Activated CD4-positive, alpha-beta T cell treated with anti-CD3 and anti-CD28 coated beads for 48 hours (primary cell): ENCODE data around the gene ZMYND15.

Experiments
- DNase-seq: peaks from one replicate; pipeline ENCODE4 v3.0.0-alpha.2; 2020

ZMYND15 gene

DNA sequence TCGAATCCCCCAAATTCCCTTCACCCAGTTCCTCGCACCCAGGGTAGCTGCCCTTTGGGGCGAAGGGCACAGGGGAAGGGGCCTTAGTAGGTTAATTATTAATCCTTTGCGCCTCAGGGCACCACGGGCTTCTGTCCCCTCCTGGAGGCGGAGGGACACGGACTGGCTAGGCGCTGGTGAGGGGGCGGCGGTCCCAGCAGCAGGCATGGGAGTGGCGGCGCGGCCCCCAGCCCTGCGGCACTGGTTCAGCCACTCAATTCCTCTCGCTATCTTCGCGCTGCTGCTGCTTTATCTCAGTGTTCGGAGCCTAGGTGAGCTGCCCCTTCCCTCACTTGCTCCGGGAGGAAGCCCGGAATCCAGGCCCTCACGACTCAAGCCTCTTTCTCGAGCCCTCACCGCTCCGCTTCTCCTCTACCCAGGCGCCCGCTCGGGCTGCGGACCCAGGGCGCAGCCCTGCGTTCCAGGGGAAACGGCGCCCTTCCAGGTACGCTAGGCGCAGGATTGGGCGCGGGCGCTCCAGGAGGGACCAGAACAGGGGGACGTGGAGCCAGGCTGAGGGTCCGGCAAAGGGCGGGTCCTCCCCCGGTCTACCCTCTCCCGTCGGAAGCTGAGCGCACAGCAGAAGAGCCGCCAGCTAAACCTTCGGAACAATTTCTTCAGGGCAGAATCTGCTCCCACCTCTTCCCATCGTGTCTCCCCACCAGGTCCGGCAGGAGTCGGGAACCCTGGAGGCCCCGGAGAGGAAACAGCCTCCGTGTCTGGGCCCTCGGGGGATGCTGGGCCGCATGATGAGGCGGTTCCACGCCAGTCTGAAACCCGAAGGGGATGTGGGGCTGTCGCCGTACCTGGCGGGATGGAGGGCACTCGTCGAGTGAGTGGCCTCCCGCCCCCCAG, 49.4 kb downstream of the ZMYND15 start, which contains the start of gene GLTPD2:
TSS of gene GLTPD2 (plus strand) at position 158 of the 894 bp plus-strand sequence. CDS start at position 206, 48 bp downstream.
- DNase-seq = no peak

DNA sequence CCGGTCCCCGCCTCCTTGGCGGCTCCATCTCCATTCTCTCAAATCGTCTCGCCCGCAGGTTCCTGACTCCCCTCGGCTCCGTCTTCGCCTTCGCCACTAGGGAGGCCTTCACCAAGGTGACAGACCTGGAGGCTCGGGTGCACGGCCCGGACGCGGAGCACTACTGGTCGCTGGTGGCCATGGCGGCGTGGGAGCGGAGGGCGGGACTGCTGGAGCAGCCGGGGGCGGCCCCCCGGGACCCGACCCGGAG, 50.0 kb downstream of the ZMYND15 start:
- DNase-seq = no peak

DNA sequence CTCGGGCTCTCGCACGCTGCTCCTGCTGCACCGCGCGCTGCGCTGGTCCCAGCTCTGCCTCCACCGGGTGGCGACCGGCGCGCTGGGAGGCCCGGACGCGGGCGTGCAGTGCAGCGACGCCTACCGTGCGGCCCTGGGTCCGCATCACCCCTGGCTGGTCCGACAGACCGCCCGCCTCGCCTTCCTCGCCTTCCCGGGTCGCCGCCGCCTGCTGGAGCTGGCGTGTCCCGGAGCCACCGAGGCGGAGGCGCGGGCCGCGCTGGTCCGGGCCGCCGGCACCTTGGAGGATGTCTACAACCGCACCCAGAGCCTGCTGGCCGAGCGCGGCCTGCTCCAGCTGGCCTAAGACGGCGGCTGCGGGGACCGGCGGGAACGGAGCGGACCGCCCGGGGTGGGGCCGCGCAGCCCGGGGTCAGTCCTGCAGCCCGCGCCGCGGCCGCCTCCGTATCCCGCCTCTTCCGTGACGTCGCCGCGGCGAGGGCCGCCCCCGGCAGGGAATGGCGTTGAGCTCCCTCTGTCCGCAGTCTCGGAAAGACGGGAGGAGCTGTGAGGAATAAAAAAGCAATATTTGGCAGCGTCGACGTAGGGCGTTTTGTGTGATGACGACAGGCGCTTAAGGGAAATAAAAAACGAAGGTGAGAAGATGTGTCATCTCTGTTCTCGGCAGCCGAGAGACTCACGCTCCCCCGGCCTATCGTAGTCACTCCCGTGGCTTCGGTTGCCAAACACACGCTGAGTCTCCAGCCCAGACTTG, 50.5 kb downstream of the ZMYND15 start:
- DNase-seq = peak; percentile 86

DNA sequence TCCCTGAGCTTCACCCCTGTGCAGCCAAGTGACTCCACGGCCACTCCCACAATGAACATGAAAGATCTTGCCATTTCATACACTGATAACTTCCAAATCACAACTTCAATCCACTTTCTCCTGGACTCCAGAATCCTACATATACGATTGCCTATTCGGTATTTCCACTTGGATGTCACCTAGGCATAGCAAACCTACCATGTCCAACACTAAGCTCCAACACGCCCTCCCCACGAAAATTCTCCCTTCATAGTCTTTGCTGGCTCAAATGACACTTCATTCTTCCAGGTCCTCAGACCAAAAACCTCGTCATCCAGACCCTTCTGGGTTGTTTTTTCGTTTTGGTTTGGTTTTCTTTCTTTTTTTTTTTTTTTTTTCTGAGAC, 51.1 kb downstream of the ZMYND15 start:
- DNase-seq = no peak

DNA sequence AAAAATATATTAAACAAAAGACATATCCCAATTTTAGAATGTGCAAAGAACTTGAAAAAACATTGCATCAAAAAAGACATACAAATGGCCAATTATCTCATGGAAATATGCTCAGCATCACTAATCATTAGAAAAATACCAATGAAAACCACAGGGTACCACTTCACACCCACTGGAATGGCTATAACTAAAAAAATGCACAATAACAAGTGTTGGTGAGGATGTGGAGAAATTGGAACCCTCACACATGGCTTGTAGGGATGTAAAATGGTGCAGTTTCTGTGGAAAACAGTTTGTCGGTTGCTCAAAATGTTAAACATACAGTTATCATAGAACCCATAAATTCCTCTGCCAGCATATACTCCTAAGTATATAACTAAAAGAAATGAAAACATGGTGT, 55.5 kb downstream of the ZMYND15 start:
- DNase-seq = no peak
